Colonic mucosa (tissue), 4 donors: ENCODE data around the gene PLAU. TPM values are rescaled to one million over a fixed set of nuclear protein-coding genes. Genes with fewer than 3 reads are reported as not detected.
A peak's percentile ranks its signal among the peaks of the same experiment; 100 is the strongest.

Experiments
- DNase-seq: peaks from one replicate; pipeline ENCODE4 v3.0.0-alpha.2; 2020
- H3K27ac ChIP-seq: fragments of 200-600 bp; one replicate; pipeline ENCODE4 v1.8.0; 2021
- H3K27me3 ChIP-seq: fragments of 200-600 bp; one replicate; pipeline ENCODE4 v1.8.0; 2021
- H3K36me3 ChIP-seq: fragments of 200-600 bp; one replicate; pipeline ENCODE4 v1.8.0; 2021
- H3K4me1 ChIP-seq: fragments of 200-600 bp; one replicate; pipeline ENCODE4 v1.8.0; 2021; ENCODE audit warnings: mild to moderate bottlenecking
- H3K4me3 ChIP-seq: fragments of 200-600 bp; one replicate; pipeline ENCODE4 v1.8.0; 2021
- H3K9ac ChIP-seq, 2 donors: one replicate each; pipeline ENCODE4 v1.7.0; 2013; ENCODE audit warnings: control low read depth in 2 of 2, low read depth in 2 of 2, low read length in 2 of 2
- H3K9me3 ChIP-seq: fragments of 200-600 bp; one replicate; pipeline ENCODE4 v1.8.0; 2021
- CTCF ChIP-seq: fragments of 200-600 bp; IDR thresholded peaks from one replicate; pipeline ENCODE4 v1.8.0; 2022; ENCODE audit warnings: antibody characterized with exemption, mild to moderate bottlenecking
- intact Hi-C: fragments of 100-400 bp; cut with DNase I; formaldehyde crosslinking; loops from one replicate; pipeline ENCODE4 v1.14.1; 2022
- total RNA-seq, 2 donors: library from RNA; stranded (reverse); fragmentation: NEBNext Ultra II Directional in 1 of 2; extraction: Animal tissue kit (Norgen Biotek cat#: 25700) in 1 of 2; gene quantifications; one replicate each; pipeline ENCODE4 v1.2.1, GENCODE V29; 2021
- donor health status: healthy.
- donor health status: DM: no; HTN: no; CAD: no.
- donor health status: DM: no; HTN: no; CAD: no.

PLAU gene
- 10 to 100 TPM in 1 of 2 donors, 1 to 10 TPM in 1; 4.0 to 11.4 TPM for total RNA-seq

- no peak for TF ChIP-seq CTCF
- no peaks in the 10 kb centered on the region for H3K36me3 ChIP-seq
- peak; percentile 70 for DNase-seq
- H3K4me1 ChIP-seq = peaks cover 12% of the 10 kb centered on the region
- H3K27ac ChIP-seq = peak within 1 kb of the TSS; percentile 58
- H3K9me3 ChIP-seq = no peaks in the 10 kb centered on the region
- H3K27me3 ChIP-seq = no peaks in the 10 kb centered on the region
- peak within 1 kb of the TSS; percentile 62 to 79 for H3K9ac ChIP-seq
- peak within 1 kb of the TSS; percentile 57 for H3K4me3 ChIP-seq
- intact Hi-C loops = no loop called here
Measured at GRCh38 chr10:73910764-73911552, at the start of gene PLAU. PLAU (plus strand) TSS chr10:73911132; CDS start chr10:73911556, 424 bp downstream.

GRCh38 chr10:73862011-73862410 lies 48.9 kb upstream of the PLAU start:
- no peak for DNase-seq
- no peak overlapping the region for H3K9ac ChIP-seq
- no peak overlapping the region for H3K4me3 ChIP-seq
- no peaks in the 10 kb centered on the region for H3K9me3 ChIP-seq
- no peak overlapping the region for H3K27ac ChIP-seq
- peaks cover 9% of the 10 kb centered on the region for H3K4me1 ChIP-seq
- H3K27me3 ChIP-seq = no peaks in the 10 kb centered on the region
- no peak for TF ChIP-seq CTCF
- no peaks in the 10 kb centered on the region for H3K36me3 ChIP-seq
- intact Hi-C loops = no loop called here

GRCh38 chr10:73863039-73863817 lies 47.7 kb upstream of the PLAU start:
- H3K27ac ChIP-seq = no peak overlapping the region
- intact Hi-C loops = no loop called here
- H3K36me3 ChIP-seq = no peaks in the 10 kb centered on the region

GRCh38 chr10:73864229-73864628 lies 46.7 kb upstream of the PLAU start:
- intact Hi-C loops = no loop called here
- Histone ChIP-seq H3K27me3 (no peaks in the 10 kb centered on the region), H3K4me1 (peaks cover 9% of the 10 kb centered on the region), H3K9me3 (no peaks in the 10 kb centered on the region), H3K9ac (no peak overlapping the region), H3K36me3 (no peaks in the 10 kb centered on the region), H3K27ac (no peak overlapping the region), H3K4me3 (no peak overlapping the region)
- no peak for DNase-seq
- TF ChIP-seq CTCF = no peak

More at GRCh38 chr10:73863039-73863817, 47.7 kb upstream of the PLAU start:
- no peak overlapping the region for H3K4me3 ChIP-seq
- no peak for DNase-seq
- H3K27me3 ChIP-seq = no peaks in the 10 kb centered on the region
- H3K9ac ChIP-seq = no peak overlapping the region
- H3K4me1 ChIP-seq = peaks cover 9% of the 10 kb centered on the region
- no peaks in the 10 kb centered on the region for H3K9me3 ChIP-seq
- TF ChIP-seq CTCF = no peak

- H3K4me3 ChIP-seq = peak overlapping the region; percentile 4
- no peaks in the 10 kb centered on the region for H3K27me3 ChIP-seq
- no peaks in the 10 kb centered on the region for H3K36me3 ChIP-seq
- H3K9me3 ChIP-seq = no peaks in the 10 kb centered on the region
- TF ChIP-seq CTCF = no peak
- DNase-seq = no peak
- intact Hi-C loops = no loop called here
- peaks cover 9% of the 10 kb centered on the region for H3K4me1 ChIP-seq
- H3K9ac ChIP-seq = peak overlapping the region in 1 of 2 donors; percentile 14
- H3K27ac ChIP-seq = peak overlapping the region; percentile 46
Measured at GRCh38 chr10:73865107-73865458, 45.8 kb upstream of the PLAU start.
